ENCODE results near the gene FAM3C.
A peak's percentile ranks its signal among the peaks of the same experiment; 100 is the strongest.

FAM3C gene

DNA sequence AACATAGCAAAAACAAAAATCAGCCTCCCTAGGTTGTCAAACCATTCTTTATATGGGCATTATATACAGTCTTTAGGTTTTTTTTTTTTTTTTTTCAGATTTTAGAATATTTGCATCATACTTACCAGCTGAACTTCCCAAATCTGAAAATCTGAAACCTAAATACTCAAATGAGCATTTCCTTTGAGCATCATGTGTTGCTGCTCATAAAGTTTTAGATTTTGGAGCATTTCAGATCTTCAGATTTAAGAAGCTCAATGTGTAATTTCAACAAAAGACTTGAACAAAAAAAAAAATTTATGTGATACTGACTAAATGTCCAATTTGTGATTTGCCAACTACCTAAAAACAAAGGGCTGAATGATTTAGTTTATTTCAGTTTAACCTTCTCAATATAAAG, 13.6 kb downstream of the FAM3C start:
- no peak for DNase-seq

DNA sequence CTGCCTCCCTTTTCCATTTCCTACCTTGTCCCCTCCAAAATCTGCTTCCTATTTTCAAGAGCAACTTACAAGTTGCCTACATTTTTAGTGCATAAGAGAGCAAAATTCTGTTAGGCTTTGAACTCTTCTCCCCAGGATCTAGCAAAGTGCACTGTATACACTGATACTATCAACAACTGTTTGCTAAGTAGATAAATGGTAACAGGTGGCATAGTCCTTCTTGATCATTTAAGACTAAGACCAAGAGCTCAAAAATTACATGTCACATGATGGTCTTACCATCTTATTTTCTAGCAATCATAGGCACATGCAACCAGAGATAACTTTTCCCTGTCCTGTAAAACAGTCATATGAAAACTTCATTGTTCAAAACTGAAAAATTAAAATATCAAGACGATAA, 16.2 kb downstream of the FAM3C start:
- no peak for DNase-seq

DNA sequence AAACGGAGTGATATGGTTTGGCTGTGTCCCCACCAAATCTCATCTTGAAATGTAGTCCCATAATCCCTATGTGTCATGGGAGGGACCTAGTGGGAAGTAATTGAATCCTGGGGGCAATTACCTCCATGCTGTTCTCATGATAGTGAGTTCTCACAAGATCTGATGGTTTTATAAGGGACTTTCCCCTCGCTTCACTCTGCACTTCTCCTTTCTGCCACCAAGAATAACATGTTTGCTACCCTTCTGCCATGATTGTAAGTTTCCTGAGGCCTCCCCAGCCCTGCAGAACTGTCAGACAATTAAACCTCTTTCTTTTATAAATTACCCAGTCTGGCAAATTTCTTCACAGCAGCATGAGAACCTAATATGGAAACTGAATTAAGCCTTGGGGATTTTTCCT, 19.1 kb downstream of the FAM3C start:
- DNase-seq, result no peak

DNA sequence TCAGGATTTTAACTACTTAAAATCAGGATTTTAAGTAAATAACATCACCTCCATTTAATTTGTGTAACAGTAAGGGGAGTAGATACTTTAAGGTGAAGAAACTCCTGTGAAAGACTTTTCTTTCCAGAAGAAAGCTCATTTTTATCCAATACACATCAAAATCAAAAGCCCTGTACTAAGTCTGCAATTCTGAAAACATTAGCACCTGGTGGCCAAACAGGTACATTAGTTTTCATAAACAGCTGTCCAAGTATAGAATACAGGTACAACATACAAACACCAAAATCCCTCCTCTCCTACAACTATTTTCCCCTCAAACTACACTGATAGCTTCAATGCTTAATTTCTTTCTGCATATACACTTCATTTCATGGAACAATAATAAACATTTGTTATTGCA, 22.9 kb downstream of the FAM3C start:
- DNase-seq, result no peak

DNA sequence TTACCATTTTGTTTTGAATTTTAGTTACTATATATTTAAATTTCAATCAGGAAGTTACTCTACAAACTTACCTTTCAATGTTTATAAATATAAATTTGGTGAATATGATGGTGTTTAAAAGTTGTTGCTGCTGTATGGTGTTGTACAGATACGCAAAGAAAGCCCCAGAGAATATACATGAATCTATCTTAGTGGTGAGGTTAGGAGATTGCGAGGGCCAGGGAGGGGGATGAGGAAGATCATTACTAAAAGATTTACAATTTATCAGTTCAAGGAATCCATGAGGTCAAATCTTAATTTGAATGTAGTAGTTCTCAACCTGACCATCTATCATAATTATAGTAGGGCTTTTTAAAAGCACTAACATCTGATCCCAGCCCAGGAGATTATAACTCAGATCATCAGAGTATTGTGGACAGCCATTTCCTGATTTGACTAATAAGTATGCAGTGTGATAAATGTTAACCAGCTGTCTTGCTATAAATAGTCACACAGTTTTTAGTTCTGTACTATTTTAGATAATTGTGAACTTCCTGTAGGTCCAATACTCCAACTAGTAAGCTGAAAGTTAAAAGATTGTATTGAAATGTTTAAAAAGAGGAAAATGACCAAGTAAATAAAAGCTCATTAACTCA, 23.6 kb downstream of the FAM3C start:
- no peak for DNase-seq

GRCh38 chr7:121371883-121372282, 24.2 kb downstream of the FAM3C start:
- DNase-seq, result no peak

GRCh38 chr7:121371367-121371766, 24.7 kb downstream of the FAM3C start:
- no peak for DNase-seq

GRCh38 chr7:121369462-121369861, 26.6 kb downstream of the FAM3C start:
- DNase-seq, result no peak

DNA sequence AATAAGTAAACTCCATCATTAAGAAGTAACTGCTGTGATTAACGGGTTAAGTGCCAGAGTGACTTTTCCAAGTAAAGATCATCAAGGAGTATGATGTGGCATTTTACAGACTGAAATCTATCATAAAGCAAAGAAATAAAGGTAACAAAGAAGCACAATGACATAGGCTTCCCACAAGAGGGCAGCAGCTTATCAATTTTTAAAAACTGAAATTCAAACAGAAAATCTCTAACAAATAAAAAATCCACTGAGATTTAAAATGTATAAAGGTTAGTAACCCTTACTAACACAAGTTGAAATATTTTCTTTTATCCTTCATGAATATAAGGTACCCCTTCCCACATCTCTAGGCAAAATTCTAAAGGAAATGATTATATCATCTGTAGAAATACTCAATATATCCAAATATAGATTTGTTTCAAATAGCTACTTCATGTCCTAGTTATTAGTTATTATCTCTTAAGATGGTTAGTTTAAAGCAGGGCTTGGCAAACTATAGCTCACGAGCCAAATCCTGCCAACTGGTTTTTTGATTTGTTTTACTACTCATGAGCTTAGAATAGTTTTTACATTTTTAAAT, 29.2 kb downstream of the FAM3C start:
- DNase-seq, result peak in 1 of 56 donors; percentile 1

DNA sequence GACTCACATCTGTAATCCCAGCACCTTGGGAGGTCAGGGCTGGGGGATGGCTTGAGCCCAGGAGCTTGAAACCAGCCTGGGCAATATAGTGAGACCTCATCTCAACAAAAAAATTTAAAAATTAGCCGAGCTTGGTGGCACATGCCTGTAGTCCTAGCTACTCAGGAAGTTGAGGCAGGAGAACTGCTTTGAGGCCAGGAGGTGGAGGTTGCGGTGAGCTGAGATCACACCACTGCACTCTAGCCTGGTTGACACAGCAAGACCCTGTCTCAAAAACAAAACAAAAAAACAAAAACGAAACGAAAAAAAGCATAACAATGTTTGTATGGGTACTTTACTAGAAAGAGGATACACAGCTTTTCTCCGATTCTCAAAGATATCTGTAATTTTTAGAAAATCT, 35.5 kb downstream of the FAM3C start:
- no peak for DNase-seq

DNA sequence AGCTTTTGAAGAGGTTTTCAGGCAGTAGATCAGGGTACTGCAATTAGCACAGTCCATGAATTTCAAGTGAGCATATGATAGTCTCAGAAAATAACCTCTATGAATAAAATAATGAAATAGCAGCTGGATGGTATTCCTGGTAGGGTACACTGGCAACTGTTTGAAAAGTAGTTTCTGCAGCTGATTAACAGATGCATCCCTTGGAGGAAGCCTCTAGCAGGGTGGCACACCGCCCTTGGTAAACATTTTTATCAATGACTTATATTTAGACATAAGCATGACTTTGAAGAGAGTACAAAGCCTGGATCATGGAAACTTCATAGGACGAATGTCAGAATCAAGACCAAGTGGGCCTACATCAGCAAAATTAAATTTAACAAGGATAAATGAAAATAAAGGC, 40.5 kb downstream of the FAM3C start:
- no peak for DNase-seq

GRCh38 chr7:121352323-121352722, 43.8 kb downstream of the FAM3C start:
- no peak for DNase-seq

GRCh38 chr7:121351682-121352081, 44.4 kb downstream of the FAM3C start:
- no peak for DNase-seq

DNA sequence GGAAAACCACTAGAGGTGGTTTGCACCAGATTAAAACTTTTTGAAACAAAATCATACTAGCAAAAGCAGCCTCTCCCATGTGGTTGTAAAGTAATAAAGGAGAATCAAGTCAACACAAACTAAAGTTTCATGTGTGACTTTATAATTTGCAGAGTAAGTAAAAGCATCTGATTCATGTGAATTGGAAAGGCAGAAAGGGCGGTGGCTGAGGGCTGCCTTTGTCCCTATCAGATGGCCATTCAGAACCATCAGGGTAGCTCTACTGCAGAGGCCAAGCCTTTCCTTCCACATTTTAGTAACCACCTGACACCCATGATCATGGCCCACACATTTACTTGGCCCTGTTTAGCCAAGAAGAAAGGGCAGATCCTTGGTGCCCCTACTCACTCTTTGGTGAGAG, 51.6 kb downstream of the FAM3C start:
- DNase-seq, result no peak

GRCh38 chr7:121344093-121344492, 52.0 kb downstream of the FAM3C start:
- DNase-seq, result no peak

DNA sequence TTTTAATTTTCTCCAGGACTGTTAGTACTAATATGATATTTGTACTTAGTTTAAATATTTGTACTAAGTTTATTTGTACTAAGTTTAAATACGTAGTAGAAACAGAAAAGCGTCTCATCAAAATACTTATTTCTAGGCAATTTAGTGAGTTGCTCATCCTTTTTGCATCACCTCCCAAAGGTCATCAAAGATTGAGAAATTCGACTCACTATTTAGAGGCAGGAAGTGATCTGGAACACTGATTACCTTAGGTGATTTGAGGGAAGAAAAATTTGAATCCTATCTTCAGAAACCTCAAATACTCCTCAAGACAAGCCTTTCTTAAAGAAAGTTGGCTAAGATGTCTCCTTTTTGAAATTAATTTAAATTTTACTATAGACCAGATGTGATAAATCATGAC, 52.8 kb downstream of the FAM3C start:
- no peak for DNase-seq

- DNase-seq, result no peak
Measured at GRCh38 chr7:121342631-121343030, 53.5 kb downstream of the FAM3C start.

DNA sequence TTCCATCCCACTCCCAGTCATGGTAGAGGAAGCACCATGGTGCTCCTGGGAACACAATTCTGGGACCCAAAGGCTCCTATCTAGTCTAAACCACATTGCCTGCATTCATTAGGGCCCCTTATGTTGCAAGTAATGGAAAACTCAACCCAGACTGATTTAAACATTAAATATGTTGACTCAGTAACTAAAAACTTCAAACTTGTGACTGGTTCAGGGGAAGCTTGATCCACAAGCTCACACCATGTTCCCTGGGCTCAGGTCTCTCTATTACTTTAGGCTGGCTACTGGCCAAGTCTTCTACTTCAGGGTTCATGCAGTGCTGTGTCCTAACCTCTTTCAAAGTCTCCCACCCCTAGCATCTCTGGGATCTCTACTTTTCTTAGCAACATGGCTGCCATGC, 54.2 kb downstream of the FAM3C start:
- no peak for DNase-seq

DNA sequence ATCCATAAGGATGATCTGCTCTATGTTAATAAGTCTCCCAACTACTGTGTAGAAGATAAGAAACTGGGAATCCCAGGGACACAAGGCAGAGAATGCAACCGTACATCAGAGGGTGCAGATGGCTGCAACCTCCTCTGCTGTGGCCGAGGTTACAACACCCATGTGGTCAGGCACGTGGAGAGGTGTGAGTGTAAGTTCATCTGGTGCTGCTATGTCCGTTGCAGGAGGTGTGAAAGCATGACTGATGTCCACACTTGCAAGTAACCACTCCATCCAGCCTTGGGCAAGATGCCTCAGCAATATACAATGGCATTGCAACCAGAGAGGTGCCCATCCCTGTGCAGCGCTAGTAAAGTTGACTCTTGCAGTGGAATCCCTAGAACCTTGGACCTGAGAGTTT, 57.0 kb downstream of the FAM3C start:
- no peak for DNase-seq

GRCh38 chr7:121337398-121337797, 58.7 kb downstream of the FAM3C start:
- DNase-seq, result no peak

DNA sequence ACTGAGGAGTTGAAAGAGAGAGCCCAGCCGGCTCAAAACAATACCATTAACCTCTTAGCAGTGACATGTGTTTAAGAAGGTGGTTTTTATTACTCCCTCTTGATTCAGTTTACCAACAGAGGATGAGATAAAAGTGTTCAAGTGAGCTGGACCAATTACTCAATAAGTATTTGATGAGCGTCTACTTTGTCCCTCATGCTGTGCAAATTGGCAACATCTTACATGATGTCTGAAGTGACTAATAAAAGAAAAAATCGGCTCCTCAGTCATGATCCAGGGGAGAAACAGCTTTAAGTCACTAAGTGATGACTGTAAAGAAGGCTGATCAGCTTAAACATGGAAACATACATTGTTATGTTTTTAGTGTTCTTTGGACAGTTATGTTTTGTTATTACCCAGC, 59.5 kb downstream of the FAM3C start:
- no peak for DNase-seq

DNA sequence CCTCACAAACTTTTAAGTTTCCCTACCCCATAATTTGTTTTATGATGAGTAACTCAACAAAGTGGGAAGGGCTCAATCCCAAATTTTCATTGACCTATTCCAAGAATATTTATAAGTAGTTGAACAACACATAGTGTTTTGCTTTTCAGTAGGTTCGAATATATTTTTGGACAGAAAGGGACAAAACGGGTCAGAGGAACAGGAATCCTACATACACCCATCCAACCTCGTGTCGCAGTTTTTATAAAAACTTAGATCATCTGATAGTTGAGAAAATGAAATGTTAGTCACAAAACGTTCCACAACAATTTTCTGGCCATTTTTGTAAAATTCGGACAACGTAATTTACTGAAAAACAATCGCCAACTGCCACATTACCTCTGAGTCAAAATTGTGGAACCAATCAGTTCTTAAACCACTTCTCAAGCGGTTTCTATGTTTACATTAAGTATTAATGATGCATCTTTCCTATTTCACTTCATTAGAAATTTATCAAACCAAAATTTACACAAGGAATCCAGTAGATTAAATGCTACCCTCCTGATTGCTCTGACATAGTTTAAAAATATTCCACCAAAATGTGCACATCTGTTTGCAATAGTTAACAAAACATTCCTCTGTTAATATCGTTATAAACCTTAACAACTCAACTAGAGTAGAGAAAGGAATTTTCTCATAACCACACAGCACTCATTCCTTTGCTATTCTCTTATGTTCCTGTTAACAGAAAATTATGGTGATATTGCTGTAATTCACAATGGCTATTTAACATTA, 61.0 kb downstream of the FAM3C start:
- no peak for DNase-seq

GRCh38 chr7:121334376-121334775, 61.7 kb downstream of the FAM3C start:
- no peak for DNase-seq
